Heart right ventricle (tissue), 16 donors: ENCODE data around the gene RIPK1. TPM values are rescaled to one million over a fixed set of nuclear protein-coding genes. Genes with fewer than 3 reads are reported as not detected.

Experiments used
- ATAC-seq, 8 donors: fragments of 200-7000 bp; cut with Tn5 transposase; one replicate each; pipeline ENCODE4 v1.9.1; 2020; ENCODE audit warnings: mild to moderate bottlenecking in 8 of 8, moderate library complexity in 8 of 8, moderate number of reproducible peaks in 1 of 8
- DNase-seq, 2 donors: peaks; one replicate each; pipeline ENCODE4 v3.0.0-alpha.2; 2020
- H3K27ac ChIP-seq, 10 donors: fragments of 200-600 bp; sonication (generic) in 2 of 10; one replicate each; pipeline versions ENCODE4 v1.5.0 to v1.8.0; 2020 to 2022; ENCODE audit warnings: mild to moderate bottlenecking in 3 of 10
- H3K27me3 ChIP-seq, 7 donors: fragments of 200-600 bp; one replicate each; pipeline ENCODE4 v1.8.0; 2021 to 2022; ENCODE audit warnings: mild to moderate bottlenecking in 2 of 7
- H3K36me3 ChIP-seq, 9 donors: fragments of 200-600 bp; sonication (generic) in 1 of 9; one replicate each; pipeline versions ENCODE4 v1.5.0 to v1.8.0; 2020 to 2022; ENCODE audit warnings: mild to moderate bottlenecking in 2 of 9
- H3K4me1 ChIP-seq, 9 donors: fragments of 200-600 bp; sonication (generic) in 1 of 9; one replicate each; pipeline versions ENCODE4 v1.5.0 to v1.8.0; 2020 to 2022; ENCODE audit warnings: mild to moderate bottlenecking in 4 of 9
- H3K4me3 ChIP-seq, 10 donors: fragments of 200-600 bp; sonication (generic) in 2 of 10; one replicate each; pipeline versions ENCODE4 v1.5.0 to v1.8.0; 2020 to 2022; ENCODE audit warnings: mild to moderate bottlenecking in 7 of 10, moderate library complexity in 2 of 10
- H3K9me3 ChIP-seq, 11 donors: fragments of 200-600 bp in 10 of 11; sonication (generic) in 2 of 11; one replicate each; pipeline versions ENCODE4 v1.5.0 to v1.8.0; 2013 to 2022; ENCODE audit warnings: mild to moderate bottlenecking in 2 of 11, control low read depth in 1 of 11, moderate library complexity in 1 of 11
- WGBS, 2 donors: extraction: QIAGEN DNeasy Blood & Tissue Kit; methylation state at CpG; one replicate each; pipeline ENCODE4 v1.1.7; 2013; ENCODE audit warnings: inconsistent platforms in 1 of 2; 5-methylcytosine and 5-hydroxymethylcytosine counted together
- intact Hi-C, 10 donors: fragments of 100-400 bp; cut with DNase I; formaldehyde crosslinking; loops; one replicate each; pipeline versions ENCODE4 v1.11.1 to v1.14.2; 2022
- polyA plus RNA-seq, 2 donors: library from polyadenylated mRNA; stranded (reverse); fragments of 200-250 nt; gene quantifications; one replicate each; pipeline ENCODE4 v1.2.3, GENCODE V29; 2013
- total RNA-seq, 10 donors: library from RNA; stranded (reverse); fragmentation: NEBNext Ultra II Directional in 3 of 10; extraction: Animal tissue kit (Norgen Biotek cat#: 25700) in 3 of 10; gene quantifications; one replicate each; pipeline versions ENCODE4 v1.2.1 to v1.2.4, GENCODE V29; 2021 to 2023
- TF ChIP-seq, protein P1 (sequence below), 9 donors: fragments of 200-600 bp; sonication (generic) in 2 of 9; IDR thresholded peaks; one replicate each; pipeline versions ENCODE4 v1.5.0 to v1.8.0; 2021 to 2022; ENCODE audit warnings: antibody characterized with exemption in 9 of 9, mild to moderate bottlenecking in 5 of 9, moderate library complexity in 1 of 9
- donor health status: Arrhythmogenic right ventricular cardiomyopathy.
- donor health status: ischemic (EF 13 %, LVEDD 7.1; RV severe dilation, severe dysfunction).
- donor health status: healthy with polysubstance abuse.
- donor health status: DM: no; HTN: yes; CAD: no.
- donor health status: DM: no; HTN: no; CAD: no.
- donor health status: ischemic (EF 25% LVEDD 6.9; RV normal size, moderate dysfunction).
- donor health status: ischemic (EF 25% LVEDD 5.7; RV mildly dilated, moderate dysfunction).
- donor health status: healthy.
- donor health status: DM: yes; HTN: yes; CAD: no.
- donor health status: Ischemic cardiomyopathy.
- donor health status: ischemic (EF 35%, LVEDD 5.7; RV mildly dilated, moderate dysfunction).
- donor health status: nonischemic (EF 11% LVEDD 7.7; RV severe dilation, severe dysfunction).
- donor health status: DM: yes; HTN: yes; CAD: no.
- donor health status: PGD.
- donor health status: ischemic (EF 29% LVEDD 5.4; RV normal size, mild dysfunction).
- donor health status: nonischemic (EF 23%, LVEDD 6.1; RV moderate dilation, normal function).

Gene RIPK1
- total and polyA plus RNA-seq, 12 donors: 5.1 to 12.9 (median 6.4) TPM

GRCh38 chr6:3036861-3037637 lies 31.2 kb upstream of the RIPK1 start:
- ATAC-seq (peak in 2 of 8 donors; percentile 15 to 21), DNase-seq (no peak)
- Histone ChIP-seq H3K4me3 (no peak overlapping the region), H3K4me1 (peaks cover 0 to 17% (median 5%) of the 10 kb centered on the region in 9 donors), H3K36me3 (no peaks in the 10 kb centered on the region), H3K9me3 (peaks cover 0 to 6% (median 0%) of the 10 kb centered on the region in 11 donors), H3K27me3 (no peaks in the 10 kb centered on the region), H3K27ac (peak overlapping the region in 1 of 10 donors; percentile 22)
- intact Hi-C loops: no loop called here
- 80 to 81% methylated on average over 19 of the region's 19 CpGs for WGBS, 2 donors
- TF ChIP-seq, protein P1, sequence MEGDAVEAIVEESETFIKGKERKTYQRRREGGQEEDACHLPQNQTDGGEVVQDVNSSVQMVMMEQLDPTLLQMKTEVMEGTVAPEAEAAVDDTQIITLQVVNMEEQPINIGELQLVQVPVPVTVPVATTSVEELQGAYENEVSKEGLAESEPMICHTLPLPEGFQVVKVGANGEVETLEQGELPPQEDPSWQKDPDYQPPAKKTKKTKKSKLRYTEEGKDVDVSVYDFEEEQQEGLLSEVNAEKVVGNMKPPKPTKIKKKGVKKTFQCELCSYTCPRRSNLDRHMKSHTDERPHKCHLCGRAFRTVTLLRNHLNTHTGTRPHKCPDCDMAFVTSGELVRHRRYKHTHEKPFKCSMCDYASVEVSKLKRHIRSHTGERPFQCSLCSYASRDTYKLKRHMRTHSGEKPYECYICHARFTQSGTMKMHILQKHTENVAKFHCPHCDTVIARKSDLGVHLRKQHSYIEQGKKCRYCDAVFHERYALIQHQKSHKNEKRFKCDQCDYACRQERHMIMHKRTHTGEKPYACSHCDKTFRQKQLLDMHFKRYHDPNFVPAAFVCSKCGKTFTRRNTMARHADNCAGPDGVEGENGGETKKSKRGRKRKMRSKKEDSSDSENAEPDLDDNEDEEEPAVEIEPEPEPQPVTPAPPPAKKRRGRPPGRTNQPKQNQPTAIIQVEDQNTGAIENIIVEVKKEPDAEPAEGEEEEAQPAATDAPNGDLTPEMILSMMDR (IDR thresholded peaks at IDR 0.05): no peak

DNA sequence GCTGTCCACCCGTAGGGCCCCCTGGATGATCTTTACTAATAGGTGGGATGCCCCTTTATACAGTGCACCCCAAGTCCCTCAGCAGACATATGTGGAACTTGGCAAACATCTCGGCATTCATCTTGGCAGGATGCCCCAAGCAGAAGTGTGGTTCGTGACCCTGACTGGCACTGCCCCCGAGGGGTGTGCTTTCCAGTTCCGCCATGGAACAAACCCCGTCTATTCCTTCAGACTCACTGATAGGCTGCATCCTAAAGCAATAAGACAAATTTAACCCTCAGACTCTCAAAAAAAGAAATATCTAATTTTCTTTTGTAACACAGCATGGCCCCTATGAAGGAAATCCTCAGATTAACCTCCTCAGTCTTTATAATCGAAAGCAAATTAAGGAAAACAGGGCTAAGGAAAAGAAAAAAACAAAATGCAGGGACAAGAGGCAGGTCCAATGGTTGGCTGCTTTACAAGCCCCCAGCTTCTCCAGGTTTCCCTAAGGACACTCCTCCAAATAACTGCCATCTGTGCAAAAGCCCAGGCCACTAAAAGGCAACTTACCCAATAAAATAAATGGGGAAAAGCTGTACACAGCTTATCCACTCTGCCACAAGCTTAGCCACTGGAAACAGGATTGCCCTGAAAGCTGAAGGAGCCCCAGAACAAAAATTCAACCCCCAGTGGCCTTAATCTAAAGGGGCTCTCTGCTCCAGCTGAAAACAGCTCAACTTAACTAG lies 30.5 kb upstream of the RIPK1 start:
- Histone ChIP-seq H3K27me3 (no peaks in the 10 kb centered on the region), H3K4me3 (no peak overlapping the region), H3K9me3 (peaks cover 0 to 6% (median 0%) of the 10 kb centered on the region in 11 donors), H3K36me3 (no peaks in the 10 kb centered on the region), H3K27ac (peak overlapping the region in 1 of 10 donors; percentile 22), H3K4me1 (peaks cover 0 to 17% (median 5%) of the 10 kb centered on the region in 9 donors)
- WGBS, 2 donors: 43 to 47% methylated on average over 7 of the region's 7 CpGs
- DNase-seq (peak in 1 of 2 donors; percentile 35), ATAC-seq (peak in 2 of 8 donors; percentile 13 to 47)
- intact Hi-C loops: no loop called here
- TF ChIP-seq, protein P1 (IDR thresholded peaks at IDR 0.05): no peak

DNA sequence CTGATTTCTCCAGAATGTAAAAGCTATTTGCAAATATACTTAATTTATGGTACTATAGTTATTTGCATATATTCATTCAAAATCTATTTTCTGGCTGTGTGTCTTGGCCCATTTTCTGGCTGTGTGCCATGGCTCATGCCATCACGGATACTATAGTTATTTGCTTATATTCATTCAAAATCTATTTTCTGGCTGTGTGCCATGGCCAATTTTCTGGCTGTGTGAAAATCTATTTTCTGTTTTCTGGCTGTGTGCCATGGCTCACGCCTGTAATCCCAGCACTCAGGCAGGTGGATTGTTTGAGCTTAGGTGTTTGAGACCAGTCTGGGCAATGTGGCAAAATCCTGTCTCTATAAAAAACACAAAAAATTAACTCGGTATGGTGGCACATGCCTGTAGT lies 28.9 kb upstream of the RIPK1 start:
- Histone ChIP-seq H3K4me1 (peaks cover 0 to 17% (median 5%) of the 10 kb centered on the region in 9 donors), H3K4me3 (no peak overlapping the region), H3K27me3 (no peaks in the 10 kb centered on the region), H3K27ac (no peak overlapping the region), H3K9me3 (peaks cover 0 to 6% (median 0%) of the 10 kb centered on the region in 11 donors), H3K36me3 (no peaks in the 10 kb centered on the region)
- ATAC-seq: no peak
- TF ChIP-seq, protein P1 (IDR thresholded peaks at IDR 0.05): no peak
- no peak for DNase-seq
- intact Hi-C loops: no loop called here
- WGBS, 2 donors: 63 to 68% methylated on average over 3 of the region's 3 CpGs

GRCh38 chr6:3041147-3041546 lies 27.1 kb upstream of the RIPK1 start:
- DNase-seq (no peak), ATAC-seq (no peak)
- TF ChIP-seq, protein P1 (IDR thresholded peaks at IDR 0.05): no peak
- Histone ChIP-seq H3K4me1 (peaks cover 0 to 17% (median 5%) of the 10 kb centered on the region in 9 donors), H3K9me3 (no peaks in the 10 kb centered on the region), H3K4me3 (no peak overlapping the region), H3K27me3 (no peaks in the 10 kb centered on the region), H3K27ac (peak overlapping the region in 1 of 10 donors; percentile 46), H3K36me3 (no peaks in the 10 kb centered on the region)
- 96 to 97% methylated on average over 3 of the region's 3 CpGs for WGBS, 2 donors
- intact Hi-C loops: no loop called here
